Measurements from ENCODE around the gene PRSS53.
"Not testable (repeated sequence)": the region's sequence is repeated elsewhere in the genome, so short reads cannot be mapped to it uniquely, and the experiment has no call there.

PRSS53 gene

GRCh38 chr16:31088459-31089183 lies at the start of gene PRSS53:
Gene PRSS53 (minus strand): TSS chr16:31088943. CDS start chr16:31088809, 134 bp downstream.
- peaks cover 53% of the 10 kb centered on the region for H3K36me3 ChIP-seq
- no peak for TF ChIP-seq CTCF (IDR thresholded peaks at IDR 0.05; ENCODE audit: low read depth, low read length)
- no peaks in the 10 kb centered on the region for H3K9me3 ChIP-seq (ENCODE audit: severe bottlenecking)
- H3K4me3 ChIP-seq (ENCODE audit: low read depth, low read length), result no peak within 1 kb of the TSS
- no peak for DNase-seq
- no peaks in the 10 kb centered on the region for H3K27me3 ChIP-seq (ENCODE audit: insufficient read depth, low read depth, severe bottlenecking)
- peak within 1 kb of the TSS; percentile 77 for H3K27ac ChIP-seq

- not testable (repeated sequence) for DNase-seq; H3K27ac ChIP-seq; H3K4me3 ChIP-seq (ENCODE audit: low read depth, low read length); H3K27me3 ChIP-seq (ENCODE audit: insufficient read depth, low read depth, severe bottlenecking); H3K9me3 ChIP-seq (ENCODE audit: severe bottlenecking)
- H3K36me3 ChIP-seq, result peaks cover 12% of the 10 kb centered on the region; the same call in 1 of the 2 replicates
These were observed 48.2 kb upstream of the PRSS53 start for GRCh38 chr16:31136822-31137499.

- Histone ChIP-seq H3K4me3 (ENCODE audit: low read depth, low read length) (no peak overlapping the region), H3K9me3 (ENCODE audit: severe bottlenecking) (no peaks in the 10 kb centered on the region), H3K27ac (no peak overlapping the region), H3K27me3 (ENCODE audit: insufficient read depth, low read depth, severe bottlenecking) (no peaks in the 10 kb centered on the region), H3K36me3 (peaks cover 18% of the 10 kb centered on the region)
- no peak for DNase-seq
- no peak for TF ChIP-seq CTCF (IDR thresholded peaks at IDR 0.05; ENCODE audit: low read depth, low read length)
These were observed 47.5 kb upstream of the PRSS53 start for GRCh38 chr16:31136287-31136662.

- Histone ChIP-seq H3K27ac (peak within 1 kb of the TSS; percentile 56), H3K4me3 (ENCODE audit: low read depth, low read length) (peak within 1 kb of the TSS; percentile 55), H3K9me3 (ENCODE audit: severe bottlenecking) (no peaks in the 10 kb centered on the region), H3K27me3 (ENCODE audit: insufficient read depth, low read depth, severe bottlenecking) (no peaks in the 10 kb centered on the region), H3K36me3 (peaks cover 22% of the 10 kb centered on the region)
- no peak for TF ChIP-seq CTCF (IDR thresholded peaks at IDR 0.05; ENCODE audit: low read depth, low read length)
- DNase-seq, result peak; percentile 76
These were observed 47.0 kb upstream of the PRSS53 start, which contains the start of gene PRSS8 for GRCh38 chr16:31135535-31136286. Gene PRSS8 (minus strand): TSS chr16:31135727. CDS start chr16:31135498, 229 bp downstream.

- Histone ChIP-seq H3K27me3 (ENCODE audit: insufficient read depth, low read depth, severe bottlenecking) (no peaks in the 10 kb centered on the region), H3K36me3 (peaks cover 26% of the 10 kb centered on the region), H3K4me3 (ENCODE audit: low read depth, low read length) (peak overlapping the region; percentile 55), H3K9me3 (ENCODE audit: severe bottlenecking) (no peaks in the 10 kb centered on the region), H3K27ac (peak overlapping the region; percentile 56)
- no peak for TF ChIP-seq CTCF (IDR thresholded peaks at IDR 0.05; ENCODE audit: low read depth, low read length)
- peak; percentile 63 for DNase-seq
These were observed 46.1 kb upstream of the PRSS53 start for GRCh38 chr16:31134625-31135534.
